Stomach (tissue), 9 donors: ENCODE results near the gene CUX1. TPM values are rescaled to one million over a fixed set of nuclear protein-coding genes. Genes with fewer than 3 reads are reported as not detected.
"Not testable (repeated sequence)": the region's sequence is repeated elsewhere in the genome, so short reads cannot be mapped to it uniquely, and the experiment has no call there.

Experiments used
- DNase-seq, 2 donors: peaks; one replicate each; pipeline versions ENCODE4 v3.0.0 to v3.0.0-alpha.2; 2013 to 2019
- H3K27ac ChIP-seq, 5 donors: fragments of 200-600 bp in 4 of 5; sonication (generic) in 4 of 5; one replicate each; pipeline ENCODE4 v1.5.1; 2013 to 2019; ENCODE audit warnings: mild to moderate bottlenecking in 1 of 5, moderate library complexity in 1 of 5
- H3K27me3 ChIP-seq, 3 donors: fragments of 200-600 bp; sonication (generic); one replicate each; pipeline ENCODE4 v1.5.1; 2017 to 2019; ENCODE audit warnings: mixed run types in 1 of 3
- H3K36me3 ChIP-seq, 4 donors: fragments of 200-600 bp; sonication (generic); 1 replicate in 3 of 4; 2 replicates in 1 of 4; pipeline ENCODE4 v1.5.1; 2016 to 2019
- H3K4me1 ChIP-seq, 4 donors: fragments of 200-600 bp; sonication (generic); one replicate each; pipeline ENCODE4 v1.5.1; 2016 to 2019
- H3K4me3 ChIP-seq, 4 donors: fragments of 200-600 bp; sonication (generic) in 3 of 4; one replicate each; pipeline ENCODE4 v1.5.1; 2016 to 2019; ENCODE audit warnings: mild to moderate bottlenecking in 1 of 4
- H3K9me3 ChIP-seq, 4 donors: fragments of 200-600 bp; sonication (generic); one replicate each; pipeline ENCODE4 v1.5.1; 2016 to 2019
- CTCF ChIP-seq, 7 experiments: fragments of 450-650 bp in 4 of 7; fragments of 200-600 bp in 3 of 7; sonication (generic) in 3 of 7; IDR thresholded peaks; one replicate each; pipeline ENCODE4 v1.5.1; 2016 to 2019; ENCODE audit warnings: antibody characterized with exemption in 7 of 7, control low read depth in 2 of 7, mild to moderate bottlenecking in 1 of 7
- EP300 ChIP-seq: sonication (generic); formaldehyde crosslinking; IDR thresholded peaks from one replicate; pipeline ENCODE4 v1.6.1; 2017; ENCODE audit warnings: antibody characterized with exemption
- POLR2A ChIP-seq, 4 donors: fragments of 450-650 bp; IDR thresholded peaks; one replicate each; pipeline ENCODE4 v1.6.1; 2016; ENCODE audit warnings: antibody characterized with exemption in 4 of 4, control low read depth in 2 of 4, mild to moderate bottlenecking in 1 of 4, moderate library complexity in 1 of 4
- POLR2AphosphoS5 ChIP-seq, 3 donors: sonication (generic); formaldehyde crosslinking; IDR thresholded peaks; one replicate each; pipeline ENCODE4 v1.6.1; 2016; ENCODE audit warnings: antibody characterized with exemption in 3 of 3
- WGBS, 5 donors: extraction: QIAGEN DNeasy Blood & Tissue Kit in 3 of 5; methylation state at CpG; one replicate each; pipeline versions ENCODE4 v1.1.5 to v1.1.7; 2013 to 2018; 5-methylcytosine and 5-hydroxymethylcytosine counted together
- intact Hi-C: fragments of 100-400 bp; cut with DNase I; formaldehyde crosslinking; loops from one replicate; pipeline ENCODE4 v1.15.1; 2023; ENCODE audit warnings: low total_unique reads
- polyA plus RNA-seq, 3 donors: library from polyadenylated mRNA; stranded (reverse); fragments of 200-250 nt; gene quantifications; one replicate each; pipeline ENCODE4 v1.2.3, GENCODE V29; 2013
- total RNA-seq, 5 donors: library from RNA; depleted of rRNA; stranded (reverse); fragments of >200 nt; gene quantifications; one replicate each; pipeline versions ENCODE4 v1.1.0 to v1.2.3, GENCODE V29; 2014 to 2016
- donor health status: healthy with polysubstance abuse.
- donor health status: Bipolar disorder and iron deficiency.
- donor health status: healthy.

Gene CUX1
- total and polyA plus RNA-seq, 8 donors = 24.7 to 201 (median 54.7) TPM

GRCh38 chr7:101819913-101820522 lies 2.6 kb downstream of the CUX1 start:
- Histone ChIP-seq H3K27me3 (no peaks in the 10 kb centered on the region), H3K4me1 (peaks cover 11 to 63% (median 42%) of the 10 kb centered on the region in 4 donors), H3K27ac (peak overlapping the region in 1 of 5 donors; percentile 88), H3K9me3 (no peaks in the 10 kb centered on the region), H3K36me3 (no peaks in the 10 kb centered on the region), H3K4me3 (no peak overlapping the region)
- DNase-seq = no peak
- intact Hi-C loops = no loop called here
- TF ChIP-seq CTCF (IDR thresholded peaks at IDR 0.05) (no peak), POLR2AphosphoS5 (IDR thresholded peaks at IDR 0.05) (no peak), EP300 (no peak), POLR2A (IDR thresholded peaks at IDR 0.05) (no peak)
- WGBS, 5 donors = 72 to 85% (median 74%) methylated on average over 6 of the region's 6 CpGs

- Histone ChIP-seq H3K27ac (peak overlapping the region in 1 of 5 donors; percentile 88), H3K36me3 (no peaks in the 10 kb centered on the region), H3K4me3 (no peak overlapping the region), H3K9me3 (no peaks in the 10 kb centered on the region), H3K27me3 (no peaks in the 10 kb centered on the region), H3K4me1 (peaks cover 7 to 65% (median 43%) of the 10 kb centered on the region in 4 donors)
- TF ChIP-seq EP300 (no peak), POLR2AphosphoS5 (IDR thresholded peaks at IDR 0.05) (no peak), CTCF (IDR thresholded peaks at IDR 0.05) (no peak), POLR2A (IDR thresholded peaks at IDR 0.05) (no peak)
- DNase-seq = no peak
- intact Hi-C loops = no loop called here
- 71 to 83% (median 80%) methylated on average over 8 of the region's 8 CpGs for WGBS, 5 donors
These were observed 3.3 kb downstream of the CUX1 start for GRCh38 chr7:101820703-101821102.

GRCh38 chr7:101822632-101823031 lies 5.2 kb downstream of the CUX1 start:
- DNase-seq, H3K36me3 ChIP-seq, H3K27me3 ChIP-seq, H3K9me3 ChIP-seq, intact Hi-C loops: not testable (repeated sequence)
- Histone ChIP-seq H3K4me3 (peak overlapping the region in 1 of 4 donors; percentile 6), H3K27ac (peak overlapping the region in 4 of 5 donors; percentile 43 to 69 (median 60)), H3K4me1 (peaks cover 7 to 78% (median 49%) of the 10 kb centered on the region in 4 donors)
- WGBS, 5 donors = 84 to 90% (median 86%) methylated on average over 6 of the region's 6 CpGs

- 49 to 69% (median 57%) methylated on average over 10 to 11 of the region's 11 CpGs for WGBS, 5 donors
- peak overlapping the region in 2 of 4 donors; percentile 3 to 6 for H3K4me3 ChIP-seq
- H3K36me3 ChIP-seq = no peaks in the 10 kb centered on the region
- DNase-seq = peak; percentile 31 to 32
- intact Hi-C loops = no loop called here
- peaks cover 7 to 76% (median 46%) of the 10 kb centered on the region in 4 donors for H3K4me1 ChIP-seq
- H3K27me3 ChIP-seq = no peaks in the 10 kb centered on the region
- H3K9me3 ChIP-seq = no peaks in the 10 kb centered on the region
- H3K27ac ChIP-seq = peak overlapping the region in 4 of 5 donors; percentile 43 to 72 (median 66)
- TF ChIP-seq POLR2AphosphoS5 (IDR thresholded peaks at IDR 0.05) (no peak), CTCF (IDR thresholded peaks at IDR 0.05) (no peak), POLR2A (IDR thresholded peaks at IDR 0.05) (no peak), EP300 (no peak)
These were observed 5.7 kb downstream of the CUX1 start for GRCh38 chr7:101823096-101823495.

GRCh38 chr7:101823596-101823995 lies 6.2 kb downstream of the CUX1 start:
- Histone ChIP-seq H3K27me3 (no peaks in the 10 kb centered on the region), H3K36me3 (no peaks in the 10 kb centered on the region), H3K9me3 (no peaks in the 10 kb centered on the region), H3K4me1 (peaks cover 7 to 73% (median 44%) of the 10 kb centered on the region in 4 donors), H3K27ac (peak overlapping the region in 4 of 5 donors; percentile 43 to 72 (median 66)), H3K4me3 (peak overlapping the region in 2 of 4 donors; percentile 3 to 6)
- no peak for TF ChIP-seq POLR2A (IDR thresholded peaks at IDR 0.05)
- no peak for TF ChIP-seq POLR2AphosphoS5 (IDR thresholded peaks at IDR 0.05)
- TF ChIP-seq EP300 = no peak
- intact Hi-C loops = no loop called here
- no peak for DNase-seq
- WGBS, 5 donors = 47 to 66% (median 49%) methylated on average over 5 of the region's 5 CpGs
